OCI-LY3 (cell line): Measurements from ENCODE around the gene NAMPT.
A peak's percentile ranks its signal among the peaks of the same experiment; 100 is the strongest.

Source experiments
- H2AFZ ChIP-seq: fragments of 200-600, 300-600 bp; shearing (Covaris generic); 2 replicates; pipeline ENCODE4 v1.6.0; 2014; ENCODE audit warnings: antibody characterized with exemption, low read depth, low read length
- H3K27ac ChIP-seq: fragments of 200-600, 300-600 bp; sonication (generic); 2 replicates; pipeline ENCODE4 v1.5.1; 2014; ENCODE audit warnings: mild to moderate bottlenecking, low read length, moderate library complexity, mixed read lengths
- H3K27me3 ChIP-seq: fragments of 200-600, 300-600 bp; sonication (generic); 2 replicates; pipeline ENCODE4 v1.6.1; 2014; ENCODE audit warnings: low read depth, low read length, mixed read lengths
- H3K36me3 ChIP-seq: fragments of 200-600, 300-600 bp; sonication (generic); replicated peaks from 2 replicates; pipeline ENCODE3; 2014; ENCODE audit warnings: low read depth, low read length, mixed read lengths
- H3K4me1 ChIP-seq: fragments of 300-600, 200-600 bp; sonication (generic); 2 replicates; pipeline ENCODE4 v1.6.1; 2014; ENCODE audit warnings: low read length, mixed read lengths
- H3K4me2 ChIP-seq: fragments of 200-600, 300-600 bp; sonication (generic); 2 replicates; pipeline ENCODE4 v1.6.1; 2014; ENCODE audit warnings: low read length, mixed read lengths
- H3K4me3 ChIP-seq: fragments of 300-600, 200-600 bp; sonication (generic); 2 replicates; pipeline ENCODE4 v1.5.1; 2014; ENCODE audit warnings: antibody characterized with exemption, mild to moderate bottlenecking, low read length, moderate library complexity
- H3K79me2 ChIP-seq: fragments of 300-600, 200-600 bp; shearing (Covaris generic); 2 replicates; pipeline ENCODE4 v1.6.1; 2014; ENCODE audit warnings: mild to moderate bottlenecking, low read length, mixed read lengths
- H3K9ac ChIP-seq: fragments of 300-600, 200-600 bp; shearing (Covaris generic); 2 replicates; pipeline ENCODE4 v1.6.0; 2014; ENCODE audit warnings: mild to moderate bottlenecking, low read length, moderate library complexity
- H3K9me3 ChIP-seq: fragments of 200-600, 300-600 bp; shearing (Covaris generic); 2 replicates; pipeline ENCODE4 v1.6.1; 2014; ENCODE audit warnings: low read length, mixed read lengths; ENCODE audit not compliant: insufficient read depth
- H4K20me1 ChIP-seq: fragments of 200-600, 300-600 bp; sonication (generic); 2 replicates; pipeline ENCODE4 v1.6.1; 2016; ENCODE audit warnings: low read length, mixed read lengths; ENCODE audit not compliant: insufficient read depth
- CTCF ChIP-seq: fragments of 200-600, 300-600 bp; sonication (generic); IDR thresholded peaks from 2 replicates; pipeline ENCODE4 v1.5.1; 2014; ENCODE audit warnings: antibody characterized with exemption, low read length, low read depth
- EZH2phosphoT487 ChIP-seq: fragments of 200-600 bp; shearing (Covaris generic); IDR thresholded peaks from 2 replicates; pipeline ENCODE4 v1.6.1; 2018; ENCODE audit warnings: antibody characterized with exemption, mixed run types, low read depth

The NAMPT gene

GRCh38 chr7:106257752-106258151, 27.0 kb downstream of the NAMPT start:
- Histone ChIP-seq H2AFZ (no peak overlapping the region), H3K36me3 (peaks cover 75% of the 10 kb centered on the region), H4K20me1 (peaks cover 54% of the 10 kb centered on the region), H3K27me3 (no peaks in the 10 kb centered on the region), H3K9me3 (no peaks in the 10 kb centered on the region), H3K27ac (no peak overlapping the region), H3K4me2 (no peak overlapping the region), H3K9ac (no peak overlapping the region), H3K4me3 (no peak overlapping the region), H3K4me1 (peaks cover 19% of the 10 kb centered on the region), H3K79me2 (no peaks in the 10 kb centered on the region; the same call in 1 of the 2 replicates)
- TF ChIP-seq EZH2phosphoT487 = no peak
- TF ChIP-seq CTCF = no peak

GRCh38 chr7:106256144-106256543, 28.6 kb downstream of the NAMPT start:
- peaks cover 46% of the 10 kb centered on the region for H4K20me1 ChIP-seq
- H3K27me3 ChIP-seq = no peaks in the 10 kb centered on the region
- no peaks in the 10 kb centered on the region for H3K9me3 ChIP-seq
- no peak overlapping the region for H2AFZ ChIP-seq
- no peak overlapping the region for H3K9ac ChIP-seq
- peak overlapping the region; percentile 1; the same call in 1 of the 2 replicates for H3K4me2 ChIP-seq
- H3K79me2 ChIP-seq = no peaks in the 10 kb centered on the region; the same call in 1 of the 2 replicates
- TF ChIP-seq CTCF (no peak), EZH2phosphoT487 (no peak)
- H3K36me3 ChIP-seq = peaks cover 80% of the 10 kb centered on the region
- H3K27ac ChIP-seq = no peak overlapping the region
- no peak overlapping the region for H3K4me3 ChIP-seq
- peaks cover 19% of the 10 kb centered on the region for H3K4me1 ChIP-seq

GRCh38 chr7:106255246-106255645, 29.5 kb downstream of the NAMPT start:
- TF ChIP-seq EZH2phosphoT487 = no peak
- no peak for TF ChIP-seq CTCF
- H3K4me3 ChIP-seq = no peak overlapping the region
- H3K9me3 ChIP-seq = no peaks in the 10 kb centered on the region
- H2AFZ ChIP-seq = no peak overlapping the region
- H3K27ac ChIP-seq = peak overlapping the region; percentile 14; the same call in 1 of the 2 replicates
- H3K4me1 ChIP-seq = peaks cover 19% of the 10 kb centered on the region
- peaks cover 40% of the 10 kb centered on the region for H4K20me1 ChIP-seq
- no peaks in the 10 kb centered on the region for H3K27me3 ChIP-seq
- H3K9ac ChIP-seq = no peak overlapping the region
- H3K4me2 ChIP-seq = no peak overlapping the region; the same call in 1 of the 2 replicates
- no peaks in the 10 kb centered on the region; the same call in 1 of the 2 replicates for H3K79me2 ChIP-seq
- peaks cover 73% of the 10 kb centered on the region for H3K36me3 ChIP-seq

GRCh38 chr7:106254525-106255116, 30.2 kb downstream of the NAMPT start:
- Histone ChIP-seq H2AFZ (no peak overlapping the region), H3K27me3 (no peaks in the 10 kb centered on the region), H3K9ac (no peak overlapping the region), H3K4me2 (no peak overlapping the region), H3K27ac (no peak overlapping the region), H3K36me3 (peaks cover 68% of the 10 kb centered on the region), H3K4me3 (no peak overlapping the region), H3K9me3 (no peaks in the 10 kb centered on the region), H3K79me2 (no peaks in the 10 kb centered on the region; the same call in 1 of the 2 replicates), H4K20me1 (peaks cover 37% of the 10 kb centered on the region), H3K4me1 (peaks cover 19% of the 10 kb centered on the region)
- no peak for TF ChIP-seq CTCF
- no peak for TF ChIP-seq EZH2phosphoT487
